GM23338 (cell line): ENCODE data around the gene RNF13. TPM values are rescaled to one million over a fixed set of nuclear protein-coding genes. Genes with fewer than 3 reads are reported as not detected.

Experiments used
- ATAC-seq: fragments of 200-7000 bp; cut with Tn5 transposase; 3 replicates; pipeline ENCODE4 v1.9.1; 2020
- DNase-seq: peaks from one replicate; pipeline ENCODE4 v3.0.0-alpha.2; 2015; ENCODE audit warnings: low spot score
- H2AFZ ChIP-seq: fragments of 200-600 bp; sonication (generic); 2 replicates; pipeline ENCODE4 v1.8.0; 2016; ENCODE audit warnings: antibody characterized with exemption, mild to moderate bottlenecking, moderate library complexity
- H3F3A ChIP-seq: fragments of 200-600 bp; sonication (generic); replicated peaks from 2 replicates; pipeline ENCODE4 v1.8.0; 2017; ENCODE audit warnings: antibody characterized with exemption, mixed run types, low read depth
- H3K27ac ChIP-seq: fragments of 200-600 bp; sonication (generic); 2 replicates; pipeline ENCODE4 v1.6.1; 2016; ENCODE audit warnings: low read depth
- H3K27me3 ChIP-seq: fragments of 200-600 bp; sonication (generic); 2 replicates; pipeline ENCODE4 v1.8.0; 2016; ENCODE audit warnings: mild to moderate bottlenecking, mixed run types, moderate library complexity; ENCODE audit not compliant: insufficient read depth
- H3K36me3 ChIP-seq: fragments of 200-600 bp; sonication (generic); 2 replicates; pipeline ENCODE4 v1.8.0; 2016; ENCODE audit warnings: mild to moderate bottlenecking; ENCODE audit not compliant: insufficient read depth
- H3K4me1 ChIP-seq: fragments of 200-600 bp; sonication (generic); 2 replicates; pipeline ENCODE4 v1.8.0; 2016; ENCODE audit warnings: mild to moderate bottlenecking, moderate library complexity; ENCODE audit not compliant: insufficient read depth
- H3K4me2 ChIP-seq: fragments of 200-600 bp; sonication (generic); 2 replicates; pipeline ENCODE4 v1.7.1; 2017; ENCODE audit warnings: mixed run types
- H3K4me3 ChIP-seq: fragments of 200-600 bp; sonication (generic); 2 replicates; pipeline ENCODE4 v1.6.1; 2016; ENCODE audit warnings: mixed run types
- H3K79me2 ChIP-seq: fragments of 200-600 bp; sonication (generic); replicated peaks from 2 replicates; pipeline ENCODE4 v1.8.0; 2017; ENCODE audit warnings: mild to moderate bottlenecking; ENCODE audit not compliant: insufficient read depth
- H3K9me2 ChIP-seq: fragments of 200-600 bp; sonication (generic); 2 replicates; pipeline ENCODE4 v1.8.0; 2017; ENCODE audit not compliant: insufficient read depth
- H4K20me1 ChIP-seq: fragments of 200-600 bp; sonication (generic); replicated peaks from 2 replicates; pipeline ENCODE4 v1.8.0; 2017; ENCODE audit warnings: mild to moderate bottlenecking; ENCODE audit not compliant: insufficient read depth
- H3K27ac Mint-ChIP-seq: 2 replicates; pipeline ENCODE4 v1.8.0; 2020; ENCODE audit warnings: inconsistent platforms, mild to moderate bottlenecking, moderate library complexity, mixed read lengths
- H3K27me3 Mint-ChIP-seq: 3 replicates; pipeline ENCODE4 v1.8.0; 2022; ENCODE audit warnings: low read depth, mild to moderate bottlenecking, moderate library complexity, mixed read lengths, inconsistent platforms; ENCODE audit not compliant: insufficient read depth, poor library complexity
- H3K36me3 Mint-ChIP-seq: 3 replicates; pipeline ENCODE4 v1.8.0; 2021; ENCODE audit warnings: low read depth, mild to moderate bottlenecking, inconsistent platforms, moderate library complexity, mixed read lengths
- H3K4me1 Mint-ChIP-seq: 3 replicates; pipeline ENCODE4 v1.8.0; 2020; ENCODE audit warnings: mild to moderate bottlenecking, inconsistent platforms, mixed read lengths
- H3K4me3 Mint-ChIP-seq: 3 replicates; pipeline ENCODE4 v1.8.0; 2021; ENCODE audit warnings: moderate library complexity, mild to moderate bottlenecking, inconsistent platforms, mixed read lengths
- H3K9me3 Mint-ChIP-seq: 3 replicates; pipeline ENCODE4 v1.8.0; 2020; ENCODE audit warnings: moderate library complexity, mild to moderate bottlenecking, inconsistent platforms, mixed read lengths
- CREB1 ChIP-seq: fragments of 250-450 bp; sonication (Bioruptor Pico); IDR thresholded peaks from 2 replicates; pipeline ENCODE4 v1.5.0; 2020; ENCODE audit warnings: low read depth, mild to moderate bottlenecking, moderate library complexity
- CTCF ChIP-seq, 2 experiments: fragments of 200-600 bp in 1 of 2; sonication (generic) in 1 of 2; conservative IDR thresholded peaks; 2 replicates each; pipeline versions ENCODE4 v1.5.1 to v1.6.1; 2016 to 2017; ENCODE audit warnings: antibody characterized with exemption in 2 of 2, low read depth in 2 of 2, mild to moderate bottlenecking in 2 of 2, moderate library complexity in 1 of 2
- ETS1 ChIP-seq: IDR thresholded peaks from 2 replicates; pipeline ENCODE4 v1.6.1; 2016; ENCODE audit warnings: antibody characterized with exemption
- EZH2 ChIP-seq: fragments of 200-600 bp; sonication (generic); IDR thresholded peaks from one replicate; pipeline ENCODE4 v1.8.0; 2017; ENCODE audit warnings: antibody characterized with exemption, mild to moderate bottlenecking, low read depth; ENCODE audit not compliant: unreplicated experiment
- EZH2phosphoT487 ChIP-seq: fragments of 200-600 bp; sonication (generic); IDR thresholded peaks from one replicate; pipeline ENCODE4 v1.8.1; 2018; ENCODE audit warnings: antibody characterized with exemption; ENCODE audit not compliant: unreplicated experiment
- JUNB ChIP-seq: IDR thresholded peaks from one replicate; pipeline ENCODE4 v1.6.1; 2016; ENCODE audit warnings: antibody characterized with exemption; ENCODE audit not compliant: unreplicated experiment
- NANOG ChIP-seq: IDR thresholded peaks from 2 replicates; pipeline ENCODE4 v1.6.1; 2016; ENCODE audit warnings: antibody characterized with exemption, borderline replicate concordance
- POLR2AphosphoS5 ChIP-seq: IDR thresholded peaks from 2 replicates; pipeline ENCODE4 v1.6.1; 2016; ENCODE audit warnings: antibody characterized with exemption, low read depth
- STAT1 ChIP-seq: IDR thresholded peaks from one replicate; pipeline ENCODE4 v1.6.1; 2016; ENCODE audit warnings: antibody characterized with exemption; ENCODE audit not compliant: unreplicated experiment
- ZNF114 ChIP-seq: fragments of 250-450 bp; sonication (Bioruptor Pico); IDR thresholded peaks from 2 replicates; pipeline ENCODE4 v1.5.0; 2020; ENCODE audit warnings: mild to moderate bottlenecking, moderate library complexity
- ZNF331 ChIP-seq: fragments of 250-450 bp; sonication (Bioruptor Pico); IDR thresholded peaks from 2 replicates; pipeline ENCODE4 v1.5.0; 2020; ENCODE audit warnings: low read depth, mild to moderate bottlenecking, moderate library complexity
- ZNF462 ChIP-seq: fragments of 250-450 bp; sonication (Bioruptor Pico); IDR thresholded peaks from 2 replicates; pipeline ENCODE4 v1.5.0; 2020; ENCODE audit warnings: mild to moderate bottlenecking, moderate library complexity
- polyA plus RNA-seq: library from polyadenylated mRNA; unstranded; fragments of >200 nt; fragmentation: Nextera tagmentation; extraction: Ambion mirVana; gene quantifications from 2 replicates; pipeline ENCODE4 v1.2.1, GENCODE V29; 2016
- total RNA-seq: library from RNA; depleted of rRNA; stranded (reverse); fragments of >200 nt; shearing (Covaris generic); gene quantifications from 2 replicates; pipeline ENCODE4 v1.2.3, GENCODE V29; 2014
- TF ChIP-seq, protein P1 (sequence below): IDR thresholded peaks from one replicate; pipeline ENCODE4 v1.6.1; 2018; ENCODE audit warnings: antibody characterized with exemption; ENCODE audit not compliant: unreplicated experiment

Gene RNF13
- total and polyA plus RNA-seq, 2 experiments from 2014 or later: 46.3 to 101 TPM

- Mint-ChIP-seq H3K36me3 (no peaks in the 10 kb centered on the region), H3K9me3 (no peaks in the 10 kb centered on the region), H3K27ac (no peak overlapping the region), H3K4me3 (no peak overlapping the region), H3K4me1 (no peaks in the 10 kb centered on the region), H3K27me3 (peaks cover 2% of the 10 kb centered on the region)
- Histone ChIP-seq H3K36me3 (no peaks in the 10 kb centered on the region), H3F3A (no peaks in the 10 kb centered on the region), H3K4me3 (no peak overlapping the region), H3K27ac (no peak overlapping the region), H3K9me2 (no peaks in the 10 kb centered on the region), H4K20me1 (no peaks in the 10 kb centered on the region), H2AFZ (no peak overlapping the region), H3K27me3 (no peaks in the 10 kb centered on the region), H3K4me1 (no peaks in the 10 kb centered on the region), H3K79me2 (no peaks in the 10 kb centered on the region), H3K4me2 (no peak overlapping the region)
- TF ChIP-seq POLR2AphosphoS5 (no peak), JUNB (no peak), CTCF (conservative IDR thresholded peaks at IDR 0.05; ENCODE audit: low read depth in 2 of 2) (no peak), EZH2phosphoT487 (no peak), ETS1 (no peak), NANOG (no peak), ZNF114 (CRISPR knock-in tag) (no peak), STAT1 (no peak), CREB1 (CRISPR knock-in tag) (no peak), ZNF462 (CRISPR knock-in tag) (no peak), EZH2 (no peak), ZNF331 (CRISPR knock-in tag) (no peak)
- TF ChIP-seq, protein P1, sequence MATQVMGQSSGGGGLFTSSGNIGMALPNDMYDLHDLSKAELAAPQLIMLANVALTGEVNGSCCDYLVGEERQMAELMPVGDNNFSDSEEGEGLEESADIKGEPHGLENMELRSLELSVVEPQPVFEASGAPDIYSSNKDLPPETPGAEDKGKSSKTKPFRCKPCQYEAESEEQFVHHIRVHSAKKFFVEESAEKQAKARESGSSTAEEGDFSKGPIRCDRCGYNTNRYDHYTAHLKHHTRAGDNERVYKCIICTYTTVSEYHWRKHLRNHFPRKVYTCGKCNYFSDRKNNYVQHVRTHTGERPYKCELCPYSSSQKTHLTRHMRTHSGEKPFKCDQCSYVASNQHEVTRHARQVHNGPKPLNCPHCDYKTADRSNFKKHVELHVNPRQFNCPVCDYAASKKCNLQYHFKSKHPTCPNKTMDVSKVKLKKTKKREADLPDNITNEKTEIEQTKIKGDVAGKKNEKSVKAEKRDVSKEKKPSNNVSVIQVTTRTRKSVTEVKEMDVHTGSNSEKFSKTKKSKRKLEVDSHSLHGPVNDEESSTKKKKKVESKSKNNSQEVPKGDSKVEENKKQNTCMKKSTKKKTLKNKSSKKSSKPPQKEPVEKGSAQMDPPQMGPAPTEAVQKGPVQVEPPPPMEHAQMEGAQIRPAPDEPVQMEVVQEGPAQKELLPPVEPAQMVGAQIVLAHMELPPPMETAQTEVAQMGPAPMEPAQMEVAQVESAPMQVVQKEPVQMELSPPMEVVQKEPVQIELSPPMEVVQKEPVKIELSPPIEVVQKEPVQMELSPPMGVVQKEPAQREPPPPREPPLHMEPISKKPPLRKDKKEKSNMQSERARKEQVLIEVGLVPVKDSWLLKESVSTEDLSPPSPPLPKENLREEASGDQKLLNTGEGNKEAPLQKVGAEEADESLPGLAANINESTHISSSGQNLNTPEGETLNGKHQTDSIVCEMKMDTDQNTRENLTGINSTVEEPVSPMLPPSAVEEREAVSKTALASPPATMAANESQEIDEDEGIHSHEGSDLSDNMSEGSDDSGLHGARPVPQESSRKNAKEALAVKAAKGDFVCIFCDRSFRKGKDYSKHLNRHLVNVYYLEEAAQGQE: no peak
- no peak for ATAC-seq
- DNase-seq: no peak
Measured at GRCh38 chr3:149796026-149796425, 17.0 kb upstream of the RNF13 start.
